Measurements from ENCODE around the gene POP7.
A peak's percentile ranks its signal among the peaks of the same experiment; 100 is the strongest.

POP7 gene

GRCh38 chr7:100676501-100677306 is 29.2 kb upstream of the POP7 start:
- Histone ChIP-seq H3K9me3 (ENCODE audit: insufficient read depth, low read depth, low read length) (no peaks in the 10 kb centered on the region), H2AFZ (ENCODE audit: low read length) (no peak overlapping the region), H3K27me3 (ENCODE audit: insufficient read depth, low read length, poor library complexity, severe bottlenecking) (no peaks in the 10 kb centered on the region), H4K20me1 (ENCODE audit: insufficient read depth, low read length, poor library complexity, severe bottlenecking) (peaks cover 58% of the 10 kb centered on the region), H3K36me3 (ENCODE audit: insufficient read depth, low read length) (peaks cover 52% of the 10 kb centered on the region; the same call in 1 of the 2 replicates), H3K9me2 (replicated peaks; ENCODE audit: low read depth, low read length) (no peaks in the 10 kb centered on the region), H3K4me3 (ENCODE audit: low read length, poor library complexity, severe bottlenecking) (peak overlapping the region; percentile 95), H3K9ac (ENCODE audit: low read depth, low read length, poor library complexity, severe bottlenecking) (peak overlapping the region; percentile 93), H3K4me2 (ENCODE audit: low read depth, low read length, poor library complexity, severe bottlenecking) (peak overlapping the region; percentile 97), H3K79me2 (ENCODE audit: insufficient read depth, low read length) (peaks cover 38% of the 10 kb centered on the region), H3K4me1 (ENCODE audit: insufficient read depth, low read length, poor library complexity, severe bottlenecking) (peaks cover 7% of the 10 kb centered on the region), H3F3A (ENCODE audit: low read depth) (no peaks in the 10 kb centered on the region; the same call in 1 of the 2 replicates)
- no peak for TF ChIP-seq EZH2phosphoT487 (IDR thresholded peaks at IDR 0.05; ENCODE audit: borderline replicate concordance)
- no peak for TF ChIP-seq CTCF (conservative IDR thresholded peaks at IDR 0.05; ENCODE audit: low read length)

GRCh38 chr7:100677308-100678267 is 28.3 kb upstream of the POP7 start:
- Histone ChIP-seq H3K4me1 (ENCODE audit: insufficient read depth, low read length, poor library complexity, severe bottlenecking) (peaks cover 7% of the 10 kb centered on the region), H3F3A (ENCODE audit: low read depth) (no peaks in the 10 kb centered on the region; the same call in 1 of the 2 replicates), H2AFZ (ENCODE audit: low read length) (no peak overlapping the region), H3K79me2 (ENCODE audit: insufficient read depth, low read length) (peaks cover 38% of the 10 kb centered on the region), H3K4me3 (ENCODE audit: low read length, poor library complexity, severe bottlenecking) (no peak overlapping the region), H3K27me3 (ENCODE audit: insufficient read depth, low read length, poor library complexity, severe bottlenecking) (no peaks in the 10 kb centered on the region), H3K4me2 (ENCODE audit: low read depth, low read length, poor library complexity, severe bottlenecking) (no peak overlapping the region), H3K9ac (ENCODE audit: low read depth, low read length, poor library complexity, severe bottlenecking) (no peak overlapping the region), H4K20me1 (ENCODE audit: insufficient read depth, low read length, poor library complexity, severe bottlenecking) (peaks cover 58% of the 10 kb centered on the region), H3K9me2 (replicated peaks; ENCODE audit: low read depth, low read length) (no peaks in the 10 kb centered on the region), H3K9me3 (ENCODE audit: insufficient read depth, low read depth, low read length) (no peaks in the 10 kb centered on the region), H3K36me3 (ENCODE audit: insufficient read depth, low read length) (peaks cover 59% of the 10 kb centered on the region; the same call in 1 of the 2 replicates)
- TF ChIP-seq CTCF (conservative IDR thresholded peaks at IDR 0.05; ENCODE audit: low read length) (no peak), EZH2phosphoT487 (IDR thresholded peaks at IDR 0.05; ENCODE audit: borderline replicate concordance) (no peak)

- Histone ChIP-seq H3F3A (ENCODE audit: low read depth) (no peaks in the 10 kb centered on the region; the same call in 1 of the 2 replicates), H4K20me1 (ENCODE audit: insufficient read depth, low read length, poor library complexity, severe bottlenecking) (peaks cover 58% of the 10 kb centered on the region), H3K4me1 (ENCODE audit: insufficient read depth, low read length, poor library complexity, severe bottlenecking) (peaks cover 7% of the 10 kb centered on the region), H3K9me3 (ENCODE audit: insufficient read depth, low read depth, low read length) (no peaks in the 10 kb centered on the region), H3K36me3 (ENCODE audit: insufficient read depth, low read length) (peaks cover 68% of the 10 kb centered on the region; the same call in 1 of the 2 replicates), H3K27me3 (ENCODE audit: insufficient read depth, low read length, poor library complexity, severe bottlenecking) (no peaks in the 10 kb centered on the region), H3K9me2 (replicated peaks; ENCODE audit: low read depth, low read length) (no peaks in the 10 kb centered on the region), H3K79me2 (ENCODE audit: insufficient read depth, low read length) (peaks cover 38% of the 10 kb centered on the region), H3K4me2 (ENCODE audit: low read depth, low read length, poor library complexity, severe bottlenecking) (no peak overlapping the region), H3K4me3 (ENCODE audit: low read length, poor library complexity, severe bottlenecking) (no peak overlapping the region), H3K9ac (ENCODE audit: low read depth, low read length, poor library complexity, severe bottlenecking) (no peak overlapping the region), H2AFZ (ENCODE audit: low read length) (no peak overlapping the region)
- TF ChIP-seq CTCF (conservative IDR thresholded peaks at IDR 0.05; ENCODE audit: low read length), result no peak
- no peak for TF ChIP-seq EZH2phosphoT487 (IDR thresholded peaks at IDR 0.05; ENCODE audit: borderline replicate concordance)
Observed at GRCh38 chr7:100678291-100678984, 27.5 kb upstream of the POP7 start.

Measured in Loucy (cell line).